ENCODE measurements around the gene ITGA6.

DNA sequence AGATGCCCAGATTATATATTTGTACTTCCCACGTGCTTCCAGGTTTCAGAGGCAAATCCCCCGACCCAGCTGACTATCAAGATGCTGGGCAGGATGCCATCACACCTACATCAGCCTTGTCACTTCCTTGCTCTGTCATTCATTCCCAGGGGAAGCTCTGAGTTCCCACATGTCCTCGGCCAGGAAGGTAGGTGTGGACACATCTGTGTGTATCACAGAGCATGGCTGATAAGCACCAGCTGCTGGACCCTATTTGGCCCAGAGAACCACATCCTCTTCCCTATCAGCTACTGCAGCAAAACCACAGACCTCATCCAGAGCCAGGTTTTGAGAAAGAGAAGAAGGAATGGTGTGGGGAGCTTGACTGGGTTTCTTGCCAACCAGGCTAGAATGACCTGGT lies 31.9 kb upstream of the ITGA6 start:
- TF ChIP-seq, protein P1, sequence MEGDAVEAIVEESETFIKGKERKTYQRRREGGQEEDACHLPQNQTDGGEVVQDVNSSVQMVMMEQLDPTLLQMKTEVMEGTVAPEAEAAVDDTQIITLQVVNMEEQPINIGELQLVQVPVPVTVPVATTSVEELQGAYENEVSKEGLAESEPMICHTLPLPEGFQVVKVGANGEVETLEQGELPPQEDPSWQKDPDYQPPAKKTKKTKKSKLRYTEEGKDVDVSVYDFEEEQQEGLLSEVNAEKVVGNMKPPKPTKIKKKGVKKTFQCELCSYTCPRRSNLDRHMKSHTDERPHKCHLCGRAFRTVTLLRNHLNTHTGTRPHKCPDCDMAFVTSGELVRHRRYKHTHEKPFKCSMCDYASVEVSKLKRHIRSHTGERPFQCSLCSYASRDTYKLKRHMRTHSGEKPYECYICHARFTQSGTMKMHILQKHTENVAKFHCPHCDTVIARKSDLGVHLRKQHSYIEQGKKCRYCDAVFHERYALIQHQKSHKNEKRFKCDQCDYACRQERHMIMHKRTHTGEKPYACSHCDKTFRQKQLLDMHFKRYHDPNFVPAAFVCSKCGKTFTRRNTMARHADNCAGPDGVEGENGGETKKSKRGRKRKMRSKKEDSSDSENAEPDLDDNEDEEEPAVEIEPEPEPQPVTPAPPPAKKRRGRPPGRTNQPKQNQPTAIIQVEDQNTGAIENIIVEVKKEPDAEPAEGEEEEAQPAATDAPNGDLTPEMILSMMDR (IDR thresholded peaks at IDR 0.05): no peak
- TF ChIP-seq POLR2A (IDR thresholded peaks at IDR 0.05): no peak
